AG04449 (cell line): ENCODE results near the gene FAM83G.

Experiments
- CTCF ChIA-PET: fragments of 350-600 bp; formaldehyde crosslinking; extraction: SDS; loops from one replicate; lab custom pipeline; 2021; ENCODE audit warnings: antibody characterized with exemption; lab: Yijun Ruan, JAX
- POLR2A ChIA-PET: fragments of 400-600, 350-600 bp; formaldehyde crosslinking; extraction: SDS; loops from one replicate; lab custom pipeline; 2020; ENCODE audit warnings: antibody characterized with exemption, inconsistent platforms; lab: Yijun Ruan, JAX
- DNase-seq: peaks from one replicate; pipeline ENCODE4 v3.0.0-alpha.2; 2010; ENCODE audit warnings: low read depth, low spot score
- H3K4me3 ChIP-seq: 2 replicates; pipeline ENCODE4 v1.5.1; 2011; ENCODE audit warnings: low read depth, mild to moderate bottlenecking, control low read depth, low read length
- CTCF ChIP-seq: IDR thresholded peaks from one replicate; pipeline ENCODE4 v1.5.1; 2011; ENCODE audit warnings: mild to moderate bottlenecking, moderate library complexity, low read length, control low read depth, inconsistent platforms; ENCODE audit not compliant: insufficient read depth; ENCODE audit errors: missing control alignments

FAM83G gene

GRCh38 chr17:18938692-18939023 lies 65.9 kb downstream of the FAM83G start:
- ChIA-PET POLR2A (interaction anchor here (0.5 kb wide), 1 partner anchor 66 kb away, joined by 3 read pairs; no protein-coding TSS in a partner anchor), CTCF (interaction anchor here (1.5 to 2.8 kb wide), 3 partner anchors 14 to 22 kb away, joined by 4 to 14 read pairs (median 6); no protein-coding TSS in a partner anchor)

DNA sequence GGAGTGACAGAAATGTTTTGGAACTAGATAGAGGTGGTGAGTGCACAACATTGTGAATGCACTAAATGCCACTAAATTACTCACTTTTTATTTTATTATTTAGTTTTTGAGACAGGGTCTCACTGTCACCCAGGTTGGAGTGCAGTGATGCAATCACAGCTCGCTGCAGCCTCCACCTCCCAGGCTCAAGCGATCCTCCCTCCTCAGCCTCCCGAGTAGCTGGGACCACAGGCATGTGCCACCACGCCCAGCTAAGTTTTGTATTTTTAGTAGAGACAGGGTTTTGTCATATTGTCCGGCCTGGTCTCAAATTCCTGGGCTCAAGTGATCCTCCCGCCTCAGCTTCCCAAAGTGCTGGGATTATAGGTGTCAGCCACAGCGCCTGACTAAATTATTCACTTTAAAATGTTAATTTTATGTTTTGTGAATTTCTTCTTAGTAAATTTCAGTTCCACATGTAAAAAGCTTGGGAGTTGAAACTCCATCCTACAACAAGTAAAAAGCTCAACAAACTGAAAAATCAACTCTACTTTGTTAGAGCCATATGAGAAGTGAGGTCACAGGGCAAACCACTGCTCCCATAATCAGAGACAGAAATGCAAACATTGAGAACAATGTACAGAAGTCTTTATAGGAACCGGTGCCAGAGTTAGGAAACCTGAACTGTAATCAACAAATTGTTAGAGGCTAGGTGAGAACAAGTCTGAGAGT lies 66.4 kb downstream of the FAM83G start:
- no peak overlapping the region for H3K4me3 ChIP-seq
- ChIA-PET CTCF (interaction anchor here (1.5 to 2.8 kb wide), 3 partner anchors 14 to 23 kb away, joined by 4 to 14 read pairs (median 6); no protein-coding TSS in a partner anchor), POLR2A (no interaction called here)
- no peak for DNase-seq
- no peak for TF ChIP-seq CTCF

More at GRCh38 chr17:18938692-18939023, 65.9 kb downstream of the FAM83G start:
- no peak overlapping the region for H3K4me3 ChIP-seq
- no peak for DNase-seq
- TF ChIP-seq CTCF = no peak

GRCh38 chr17:18933102-18934058 lies 71.2 kb downstream of the FAM83G start:
- ChIA-PET POLR2A (no interaction called here), CTCF (interaction anchor here (0.9 to 1.4 kb wide), 3 partner anchors 8 to 44 kb away, joined by 3 to 5 read pairs (median 3); no protein-coding TSS in a partner anchor)
- no peak for TF ChIP-seq CTCF
- no peak overlapping the region for H3K4me3 ChIP-seq
- DNase-seq = no peak

GRCh38 chr17:18932360-18933055 lies 72.1 kb downstream of the FAM83G start:
- POLR2A ChIA-PET = no interaction called here
- no peak for TF ChIP-seq CTCF
- CTCF ChIA-PET = interaction anchor here (0.8 to 1.4 kb wide), 5 partner anchors 9 to 43 kb away, joined by 3 to 5 read pairs (median 3); no protein-coding TSS in a partner anchor
- no peak for DNase-seq
- H3K4me3 ChIP-seq = no peak overlapping the region

GRCh38 chr17:18928628-18929125 lies 75.9 kb downstream of the FAM83G start:
- TF ChIP-seq CTCF = no peak
- no peak for DNase-seq
- ChIA-PET CTCF (no interaction called here), POLR2A (interaction anchor here (0.8 kb wide), 1 partner anchor 19 kb away, joined by 3 read pairs; no protein-coding TSS in a partner anchor)
- no peak overlapping the region for H3K4me3 ChIP-seq
